ENCODE data around the gene RASAL3.
"Not testable (repeated sequence)": the region's sequence is repeated elsewhere in the genome, so short reads cannot be mapped to it uniquely, and the experiment has no call there.

RASAL3 gene

DNA sequence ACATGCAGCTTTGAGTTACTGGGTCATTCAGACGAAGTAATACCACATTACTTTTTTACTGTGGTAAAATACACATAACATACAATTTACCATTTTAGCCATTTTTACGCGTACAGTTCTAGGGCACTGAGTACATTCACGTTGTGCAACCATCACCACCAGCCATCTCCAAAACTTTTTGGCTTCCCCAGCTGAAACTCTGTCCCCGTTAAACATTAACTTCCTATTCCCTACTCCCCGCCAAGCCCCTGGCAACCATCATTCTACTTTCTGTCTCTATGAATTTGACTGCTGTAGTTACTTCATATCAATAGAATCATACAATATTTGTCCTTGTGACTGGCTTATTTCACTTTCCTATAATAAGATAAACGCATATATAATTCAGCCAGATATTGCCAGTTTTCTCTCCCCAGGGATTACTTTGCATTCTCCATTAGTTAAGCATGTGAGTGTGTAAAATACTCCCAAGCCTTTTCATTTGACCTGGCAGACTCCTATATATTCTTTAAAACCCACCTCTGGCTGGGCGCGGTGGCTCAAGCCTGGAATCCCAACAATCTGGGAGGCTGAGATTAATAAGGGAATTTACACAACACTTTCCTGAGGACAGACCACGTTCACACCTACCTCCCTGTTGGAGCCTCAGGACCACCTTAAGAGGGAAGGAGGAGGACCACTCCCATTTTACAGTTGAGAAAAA, 34.0 kb upstream of the RASAL3 start:
- 75 to 76% methylated on average over 10 of the region's 10 CpGs for WGBS, 2 experiments
- Histone ChIP-seq H3K9me3 (ENCODE audit: control insufficient read depth, low read length) (peaks cover 11% of the 10 kb centered on the region), H3K4me3 (ENCODE audit: insufficient read depth, low read depth, low read length) (no peak overlapping the region), H3K4me1 (ENCODE audit: control insufficient read depth, insufficient read depth, low read length) (no peaks in the 10 kb centered on the region), H3K27me3 (ENCODE audit: control insufficient read depth, insufficient read depth, low read length, poor library complexity, severe bottlenecking) (no peaks in the 10 kb centered on the region), H3K36me3 (ENCODE audit: control insufficient read depth, insufficient read depth, low read length) (no peaks in the 10 kb centered on the region), H3K27ac (ENCODE audit: insufficient read depth, low read depth, low read length, poor library complexity, severe bottlenecking) (no peak overlapping the region)

DNA sequence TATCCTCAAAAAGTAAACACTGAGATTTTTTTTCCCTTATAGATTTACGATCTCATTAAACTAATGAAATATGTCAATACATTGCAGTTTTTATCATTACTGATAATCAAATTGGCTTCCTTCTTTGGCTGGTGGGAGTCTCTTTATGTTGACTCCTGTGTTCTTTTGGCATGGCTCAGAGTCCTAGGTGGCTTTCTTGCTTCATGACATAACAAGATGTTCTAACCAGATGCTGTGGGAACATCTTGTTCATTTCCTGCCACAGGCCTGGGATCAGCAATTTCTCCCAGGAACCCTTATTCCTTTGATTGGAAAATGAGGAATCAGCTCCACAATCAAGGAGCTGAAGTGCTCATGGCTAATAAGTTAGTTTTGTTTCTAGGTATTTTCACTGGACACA, 30.8 kb upstream of the RASAL3 start:
- 100% methylated on average over 1 of the region's 1 CpG for WGBS, 2 experiments
- Histone ChIP-seq H3K4me1 (ENCODE audit: control insufficient read depth, insufficient read depth, low read length) (no peaks in the 10 kb centered on the region), H3K9me3 (ENCODE audit: control insufficient read depth, low read length) (peaks cover 5% of the 10 kb centered on the region), H3K36me3 (ENCODE audit: control insufficient read depth, insufficient read depth, low read length) (no peaks in the 10 kb centered on the region), H3K27me3 (ENCODE audit: control insufficient read depth, insufficient read depth, low read length, poor library complexity, severe bottlenecking) (no peaks in the 10 kb centered on the region), H3K4me3 (ENCODE audit: insufficient read depth, low read depth, low read length) (no peak overlapping the region), H3K27ac (ENCODE audit: insufficient read depth, low read depth, low read length, poor library complexity, severe bottlenecking) (no peak overlapping the region)

DNA sequence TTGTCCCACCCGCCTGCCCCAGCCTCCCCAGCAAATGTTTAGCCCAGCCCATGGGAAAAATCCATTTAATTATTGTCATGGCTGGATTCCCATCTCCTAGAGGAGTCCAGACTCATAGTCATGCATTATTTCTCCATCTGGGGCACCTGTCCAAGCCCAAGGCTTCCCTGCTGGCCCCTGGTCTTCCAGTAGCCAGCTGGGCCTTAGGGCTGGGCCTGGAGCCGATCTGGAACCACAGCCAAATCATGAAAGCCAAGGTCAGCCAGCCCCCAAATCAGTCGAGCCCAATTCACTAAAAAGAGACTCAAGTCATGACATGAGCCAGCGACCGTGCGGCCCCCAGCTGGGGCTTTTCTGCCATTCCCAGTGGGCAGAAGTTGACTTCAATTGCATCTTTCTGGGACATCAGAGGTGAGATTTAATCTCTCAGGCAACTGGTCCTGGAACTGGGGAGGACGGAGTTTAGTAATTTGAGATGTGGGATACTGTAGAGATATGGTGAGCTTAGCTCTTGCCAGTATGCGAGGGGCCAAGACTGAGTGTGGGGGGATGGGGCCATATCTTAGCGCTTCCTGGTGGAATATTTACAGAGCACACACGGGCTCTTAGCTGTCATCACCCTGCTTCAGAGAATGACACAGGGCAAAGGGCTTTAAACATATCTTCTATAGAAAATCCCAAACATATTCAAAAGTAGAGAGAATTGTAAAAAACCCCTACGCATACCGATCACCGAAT, 24.3 kb upstream of the RASAL3 start:
- 79 to 83% methylated on average over 13 of the region's 13 CpGs for WGBS, 2 experiments
- Histone ChIP-seq H3K36me3 (ENCODE audit: control insufficient read depth, insufficient read depth, low read length) (no peaks in the 10 kb centered on the region), H3K27ac (ENCODE audit: insufficient read depth, low read depth, low read length, poor library complexity, severe bottlenecking) (no peak overlapping the region), H3K27me3 (ENCODE audit: control insufficient read depth, insufficient read depth, low read length, poor library complexity, severe bottlenecking) (no peaks in the 10 kb centered on the region), H3K4me3 (ENCODE audit: insufficient read depth, low read depth, low read length) (no peak overlapping the region), H3K4me1 (ENCODE audit: control insufficient read depth, insufficient read depth, low read length) (no peaks in the 10 kb centered on the region), H3K9me3 (ENCODE audit: control insufficient read depth, low read length) (peaks cover 6% of the 10 kb centered on the region)

DNA sequence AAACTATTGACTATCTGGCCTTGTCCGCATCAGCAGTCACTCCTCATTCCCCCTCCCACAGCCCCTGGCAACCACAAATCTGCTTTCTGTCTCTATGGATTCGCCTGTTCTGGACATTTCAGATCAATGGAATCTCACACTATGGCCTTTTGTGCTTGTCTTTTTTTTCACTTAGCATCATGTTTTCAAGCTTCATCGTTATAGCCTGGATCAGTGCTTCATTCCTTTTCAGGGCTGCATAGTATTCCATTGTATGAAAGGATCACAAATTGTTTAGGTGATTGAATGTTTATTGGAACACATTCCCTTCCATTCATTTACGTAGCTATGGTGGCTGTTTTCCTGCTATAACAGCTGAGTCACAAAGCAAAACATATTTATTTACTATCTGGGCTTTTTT, 22.7 kb upstream of the RASAL3 start:
- no peaks in the 10 kb centered on the region for H3K36me3 ChIP-seq (ENCODE audit: control insufficient read depth, insufficient read depth, low read length)
- peaks cover 9% of the 10 kb centered on the region for H3K9me3 ChIP-seq (ENCODE audit: control insufficient read depth, low read length)
- WGBS, 2 experiments: 78 to 85% methylated on average over 3 of the region's 4 CpGs
- no peak overlapping the region for H3K4me3 ChIP-seq (ENCODE audit: insufficient read depth, low read depth, low read length)
- H3K4me1 ChIP-seq (ENCODE audit: control insufficient read depth, insufficient read depth, low read length): no peaks in the 10 kb centered on the region
- no peak overlapping the region for H3K27ac ChIP-seq (ENCODE audit: insufficient read depth, low read depth, low read length, poor library complexity, severe bottlenecking)
- no peaks in the 10 kb centered on the region for H3K27me3 ChIP-seq (ENCODE audit: control insufficient read depth, insufficient read depth, low read length, poor library complexity, severe bottlenecking)

DNA sequence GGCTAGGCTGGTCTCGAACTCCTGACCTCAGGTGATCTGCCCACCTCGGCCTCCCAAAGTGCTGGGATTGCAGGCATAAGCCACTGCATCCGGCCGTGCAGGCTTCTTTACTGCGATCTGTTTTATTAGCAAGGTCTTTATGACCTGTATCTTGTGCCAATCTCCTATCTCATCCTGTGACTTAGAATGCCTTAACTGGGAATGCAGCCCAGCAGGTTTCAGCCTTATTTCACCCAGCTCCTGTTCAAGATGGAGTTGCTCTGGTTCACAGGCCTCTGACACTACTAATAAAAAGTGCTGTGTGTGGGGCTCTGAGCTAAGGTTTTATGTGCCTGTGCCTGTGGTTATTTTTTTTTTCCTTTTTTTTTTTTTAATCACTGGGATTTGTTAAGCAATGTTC, 21.4 kb upstream of the RASAL3 start:
- H3K27ac ChIP-seq (ENCODE audit: insufficient read depth, low read depth, low read length, poor library complexity, severe bottlenecking); H3K9me3 ChIP-seq (ENCODE audit: control insufficient read depth, low read length); H3K4me1 ChIP-seq (ENCODE audit: control insufficient read depth, insufficient read depth, low read length); H3K27me3 ChIP-seq (ENCODE audit: control insufficient read depth, insufficient read depth, low read length, poor library complexity, severe bottlenecking); H3K4me3 ChIP-seq (ENCODE audit: insufficient read depth, low read depth, low read length); H3K36me3 ChIP-seq (ENCODE audit: control insufficient read depth, insufficient read depth, low read length): not testable (repeated sequence)
- 84 to 89% methylated on average over 5 of the region's 5 CpGs for WGBS, 2 experiments

DNA sequence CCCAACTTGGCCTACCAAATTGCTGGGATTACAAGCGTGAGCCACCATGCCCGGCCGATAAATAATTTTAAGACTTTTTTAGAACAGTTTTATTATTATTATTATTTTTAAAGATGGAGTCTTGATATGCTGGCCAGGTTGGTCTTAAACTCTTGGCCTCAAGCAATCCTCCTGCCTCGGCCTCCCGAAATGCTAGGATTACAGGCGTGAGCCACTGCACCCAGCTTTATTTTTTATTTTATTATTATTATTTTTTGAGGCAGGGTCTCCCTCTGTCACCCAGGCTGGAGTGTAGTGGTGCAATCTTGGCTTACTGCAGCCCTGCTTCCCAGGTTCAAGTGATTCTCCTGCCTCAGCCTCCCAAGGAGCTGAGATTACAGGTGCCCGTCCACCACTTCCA, 16.7 kb upstream of the RASAL3 start:
- 84 to 89% methylated on average over 4 to 7 of the region's 7 CpGs for WGBS, 2 experiments

DNA sequence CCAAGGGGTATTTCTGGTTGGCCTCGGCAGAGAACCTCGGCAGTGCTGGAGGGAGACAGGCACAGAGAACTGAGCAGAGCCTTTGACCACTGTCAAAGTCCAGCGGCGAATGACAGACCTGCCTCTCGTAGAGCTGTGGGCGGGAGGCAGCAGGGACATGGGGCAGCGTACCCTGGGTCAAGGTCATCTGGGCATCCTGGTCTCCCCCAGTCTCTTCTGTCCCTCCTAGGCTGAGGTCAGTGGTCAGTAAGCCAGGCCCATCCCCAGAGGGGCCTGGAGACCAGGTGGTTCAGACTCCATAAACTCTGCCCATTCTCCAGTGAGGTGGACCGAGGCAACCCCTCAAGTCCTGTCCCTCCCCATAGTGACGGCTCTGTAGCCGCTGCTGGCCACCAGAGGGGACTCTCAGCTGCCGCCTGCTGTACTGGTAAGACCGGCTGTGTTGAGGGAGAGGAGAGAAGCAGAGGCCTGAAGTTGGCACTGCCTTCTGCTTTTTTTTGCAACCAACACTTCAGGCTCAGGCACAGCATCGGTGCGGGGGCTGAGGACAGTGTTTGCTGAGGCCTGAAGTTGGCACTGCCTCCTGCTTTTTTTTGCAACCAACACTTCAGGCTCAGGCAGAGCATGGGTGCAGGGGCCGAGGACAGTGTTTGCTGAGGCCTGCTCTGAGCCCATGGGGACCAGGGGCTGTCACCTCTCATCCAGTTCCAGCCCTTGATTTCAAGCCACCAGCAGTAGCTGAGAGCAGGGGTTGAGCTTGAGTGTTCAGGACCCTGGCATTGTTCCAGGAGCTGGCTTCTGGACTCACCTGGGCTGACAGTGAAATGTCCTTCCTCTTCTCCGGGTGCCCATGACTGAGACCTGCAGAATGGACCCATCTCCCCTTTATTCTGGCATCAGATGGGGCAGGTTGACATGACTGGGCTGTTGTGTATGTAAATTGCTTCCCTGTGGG, 15.3 kb upstream of the RASAL3 start, which contains the start of gene PGLYRP2:
PGLYRP2 (minus strand) TSS at position 111 of the 955 bp plus-strand sequence. CDS start 130 bp downstream, outside the sequence.
- 83 to 86% methylated on average over 16 of the region's 16 CpGs for WGBS, 2 experiments
- Histone ChIP-seq H3K9me3 (ENCODE audit: control insufficient read depth, low read length) (peaks cover 5% of the 10 kb centered on the region), H3K27me3 (ENCODE audit: control insufficient read depth, insufficient read depth, low read length, poor library complexity, severe bottlenecking) (no peaks in the 10 kb centered on the region), H3K4me1 (ENCODE audit: control insufficient read depth, insufficient read depth, low read length) (no peaks in the 10 kb centered on the region), H3K36me3 (ENCODE audit: control insufficient read depth, insufficient read depth, low read length) (no peaks in the 10 kb centered on the region), H3K4me3 (ENCODE audit: insufficient read depth, low read depth, low read length) (no peak within 1 kb of the TSS), H3K27ac (ENCODE audit: insufficient read depth, low read depth, low read length, poor library complexity, severe bottlenecking) (no peak within 1 kb of the TSS)

More for the DNA sequence above, 16.7 kb upstream of the RASAL3 start:
- not testable (repeated sequence) for H3K4me1 ChIP-seq (ENCODE audit: control insufficient read depth, insufficient read depth, low read length); H3K36me3 ChIP-seq (ENCODE audit: control insufficient read depth, insufficient read depth, low read length); H3K9me3 ChIP-seq (ENCODE audit: control insufficient read depth, low read length); H3K27me3 ChIP-seq (ENCODE audit: control insufficient read depth, insufficient read depth, low read length, poor library complexity, severe bottlenecking); H3K27ac ChIP-seq (ENCODE audit: insufficient read depth, low read depth, low read length, poor library complexity, severe bottlenecking); H3K4me3 ChIP-seq (ENCODE audit: insufficient read depth, low read depth, low read length)

DNA sequence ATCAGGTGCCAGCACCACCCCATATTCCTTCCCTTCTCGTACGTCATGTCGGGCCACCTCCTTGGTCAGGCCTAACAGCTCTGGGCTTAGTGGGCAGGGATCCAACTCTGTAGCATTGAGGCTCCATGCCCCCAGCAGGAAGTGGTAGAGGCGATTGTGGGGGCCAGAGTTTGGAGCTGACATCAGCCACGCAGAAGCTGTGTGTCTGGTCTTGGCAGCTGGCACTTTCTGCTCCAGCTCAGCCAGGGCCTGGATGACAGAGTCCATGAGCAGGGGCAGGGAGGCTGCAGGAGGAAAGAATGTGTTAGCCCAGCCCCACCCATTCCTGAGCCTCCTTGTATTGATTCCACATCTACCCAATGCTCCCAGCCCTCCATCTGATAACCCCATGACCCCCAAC, 12.0 kb upstream of the RASAL3 start:
- H3K36me3 ChIP-seq (ENCODE audit: control insufficient read depth, insufficient read depth, low read length): no peaks in the 10 kb centered on the region
- H3K9me3 ChIP-seq (ENCODE audit: control insufficient read depth, low read length): peaks cover 2% of the 10 kb centered on the region
- H3K4me1 ChIP-seq (ENCODE audit: control insufficient read depth, insufficient read depth, low read length): no peaks in the 10 kb centered on the region
- 74 to 86% methylated on average over 5 of the region's 5 CpGs for WGBS, 2 experiments
- no peak overlapping the region for H3K4me3 ChIP-seq (ENCODE audit: insufficient read depth, low read depth, low read length)
- H3K27me3 ChIP-seq (ENCODE audit: control insufficient read depth, insufficient read depth, low read length, poor library complexity, severe bottlenecking): no peaks in the 10 kb centered on the region
- H3K27ac ChIP-seq (ENCODE audit: insufficient read depth, low read depth, low read length, poor library complexity, severe bottlenecking): no peak overlapping the region

DNA sequence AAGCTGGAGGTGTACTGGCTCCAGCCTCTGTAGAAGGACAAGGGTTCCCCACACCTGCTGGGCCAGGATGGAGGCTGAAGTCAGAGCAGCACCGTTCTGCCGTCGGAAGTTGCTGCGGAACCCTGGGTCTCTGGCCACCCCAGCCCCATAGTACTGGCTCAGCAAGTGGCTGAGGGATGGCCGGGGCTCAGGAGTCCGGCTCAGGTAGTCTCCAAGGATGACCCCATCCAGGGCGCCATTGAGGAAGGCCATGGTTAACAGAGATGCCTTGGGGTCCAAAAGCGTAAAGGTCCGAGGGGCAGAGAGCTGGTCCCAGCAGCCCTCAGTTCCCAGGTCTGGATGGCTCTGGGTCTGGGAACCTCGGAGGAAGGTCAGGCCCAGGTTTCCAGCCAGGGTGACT, 11.3 kb upstream of the RASAL3 start:
- WGBS, 2 experiments: 88 to 89% methylated on average over 10 of the region's 10 CpGs
- Histone ChIP-seq H3K27ac (ENCODE audit: insufficient read depth, low read depth, low read length, poor library complexity, severe bottlenecking) (no peak overlapping the region), H3K27me3 (ENCODE audit: control insufficient read depth, insufficient read depth, low read length, poor library complexity, severe bottlenecking) (no peaks in the 10 kb centered on the region), H3K4me3 (ENCODE audit: insufficient read depth, low read depth, low read length) (no peak overlapping the region), H3K36me3 (ENCODE audit: control insufficient read depth, insufficient read depth, low read length) (no peaks in the 10 kb centered on the region), H3K9me3 (ENCODE audit: control insufficient read depth, low read length) (peaks cover 2% of the 10 kb centered on the region), H3K4me1 (ENCODE audit: control insufficient read depth, insufficient read depth, low read length) (no peaks in the 10 kb centered on the region)

DNA sequence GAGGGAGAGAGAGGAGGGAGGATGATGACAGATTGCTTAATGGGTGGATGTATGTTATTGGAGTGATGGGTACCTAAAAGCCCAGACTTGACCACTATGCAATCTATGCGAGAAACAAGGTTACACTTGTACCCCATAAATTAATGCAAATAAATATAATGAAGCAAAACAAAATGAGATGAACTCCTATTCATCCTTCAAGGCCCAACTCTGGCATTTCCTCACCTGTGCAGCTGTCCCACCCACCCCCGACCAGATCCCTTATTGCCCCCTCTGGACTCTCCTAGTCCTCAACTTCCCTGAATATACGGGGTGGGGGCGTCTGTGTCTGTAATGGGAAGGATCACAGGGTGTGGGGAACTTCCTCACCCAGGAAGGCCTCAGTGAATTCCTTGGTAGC, 10.8 kb upstream of the RASAL3 start:
- H3K9me3 ChIP-seq (ENCODE audit: control insufficient read depth, low read length): peaks cover 2% of the 10 kb centered on the region
- H3K27me3 ChIP-seq (ENCODE audit: control insufficient read depth, insufficient read depth, low read length, poor library complexity, severe bottlenecking): peaks cover 2% of the 10 kb centered on the region
- H3K36me3 ChIP-seq (ENCODE audit: control insufficient read depth, insufficient read depth, low read length): no peaks in the 10 kb centered on the region
- 62 to 71% methylated on average over 4 of the region's 4 CpGs for WGBS, 2 experiments
- no peaks in the 10 kb centered on the region for H3K4me1 ChIP-seq (ENCODE audit: control insufficient read depth, insufficient read depth, low read length)
- no peak overlapping the region for H3K27ac ChIP-seq (ENCODE audit: insufficient read depth, low read depth, low read length, poor library complexity, severe bottlenecking)
- no peak overlapping the region for H3K4me3 ChIP-seq (ENCODE audit: insufficient read depth, low read depth, low read length)

Data from ectodermal cell (in vitro differentiated cells).